DMS153 (cell line): ENCODE data around the gene MRGPRG.

ENCODE experiments used
- DNase-seq: peaks from one replicate; lab custom pipeline; 2025; lab: John Stamatoyannopoulos, UW

The MRGPRG gene

DNA sequence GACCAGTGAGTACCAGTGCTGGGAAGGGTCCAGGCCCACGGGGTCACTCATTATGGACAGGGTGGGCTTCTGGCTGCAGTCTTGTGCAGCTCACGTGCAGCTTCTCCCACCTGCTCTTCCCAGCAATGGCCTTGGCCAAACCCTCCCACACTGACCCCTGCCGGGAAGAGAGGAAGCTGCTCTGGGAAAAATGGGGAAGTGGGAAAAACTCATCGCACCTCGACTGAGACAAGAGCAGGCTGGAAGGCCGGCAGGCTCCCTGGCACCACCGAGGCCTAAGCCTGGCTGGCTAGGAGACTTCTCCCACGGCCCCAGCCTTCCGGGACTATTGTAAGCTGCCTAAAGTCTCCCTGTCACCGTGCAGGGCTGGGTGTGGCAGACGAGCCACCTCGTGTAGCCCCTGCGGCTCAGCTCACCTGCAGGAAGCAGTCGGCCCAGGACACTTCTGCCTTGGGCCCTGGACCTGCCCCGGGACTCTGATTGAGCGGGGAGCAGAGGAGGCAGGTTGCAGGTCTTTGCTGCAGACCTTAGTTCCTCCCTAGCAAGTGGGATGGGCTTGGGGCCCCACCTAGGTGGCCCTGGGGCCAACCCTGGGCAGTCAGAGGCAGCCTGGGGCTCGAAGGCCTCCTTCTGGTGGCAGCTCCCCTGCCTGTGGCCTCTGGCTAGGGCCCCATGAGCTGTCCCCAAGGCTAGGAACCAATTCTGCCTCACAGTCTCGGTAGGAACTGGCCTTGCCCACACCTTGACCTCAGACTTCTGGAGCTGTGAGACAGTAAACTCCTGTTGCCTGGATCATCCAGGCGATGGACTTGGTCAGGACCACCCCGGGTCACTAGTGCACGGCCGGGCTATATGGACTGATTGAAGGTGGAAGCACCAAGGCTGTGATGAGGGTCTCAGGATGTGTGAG lies 23.1 kb downstream of the MRGPRG start:
- no peak for DNase-seq

DNA sequence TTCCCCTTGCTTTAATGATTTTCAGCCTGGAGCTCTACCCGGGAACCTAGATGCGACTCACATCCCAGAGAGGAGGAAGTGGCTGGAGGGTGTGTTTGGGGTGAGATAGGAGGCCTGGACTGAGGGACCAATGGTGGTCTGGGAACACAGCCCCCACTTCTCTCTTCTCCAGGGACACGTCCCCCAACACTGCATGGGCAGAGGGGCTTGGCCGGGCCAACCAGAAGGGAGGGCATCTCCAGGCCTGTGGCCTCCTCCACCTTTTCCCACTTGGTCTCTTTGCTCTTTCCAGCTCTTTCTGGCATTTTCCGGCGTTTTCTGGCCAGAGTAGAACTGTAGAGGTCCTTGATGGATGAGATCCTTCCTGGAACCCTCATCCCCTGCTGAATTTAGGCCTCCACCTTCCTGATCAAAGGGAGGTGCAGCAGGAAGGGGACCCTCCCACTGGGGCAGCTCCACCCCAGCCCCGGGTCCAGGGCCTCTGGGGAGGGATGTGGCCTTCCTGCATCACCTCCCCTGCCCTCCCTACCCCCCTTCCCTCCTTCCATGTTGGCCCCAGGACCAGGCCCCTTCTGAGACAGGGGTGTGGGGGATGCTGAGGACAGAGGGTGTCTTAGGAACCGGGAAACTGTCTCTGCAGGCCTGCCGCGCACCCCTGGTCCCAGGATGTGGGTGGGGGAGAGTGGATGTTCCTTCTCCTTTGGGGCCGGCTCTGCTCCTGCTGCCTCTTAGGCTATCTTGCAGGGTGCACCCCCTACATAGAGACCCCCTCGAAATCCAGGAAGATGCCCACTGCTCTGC lies 24.4 kb downstream of the MRGPRG start:
- no peak for DNase-seq

DNA sequence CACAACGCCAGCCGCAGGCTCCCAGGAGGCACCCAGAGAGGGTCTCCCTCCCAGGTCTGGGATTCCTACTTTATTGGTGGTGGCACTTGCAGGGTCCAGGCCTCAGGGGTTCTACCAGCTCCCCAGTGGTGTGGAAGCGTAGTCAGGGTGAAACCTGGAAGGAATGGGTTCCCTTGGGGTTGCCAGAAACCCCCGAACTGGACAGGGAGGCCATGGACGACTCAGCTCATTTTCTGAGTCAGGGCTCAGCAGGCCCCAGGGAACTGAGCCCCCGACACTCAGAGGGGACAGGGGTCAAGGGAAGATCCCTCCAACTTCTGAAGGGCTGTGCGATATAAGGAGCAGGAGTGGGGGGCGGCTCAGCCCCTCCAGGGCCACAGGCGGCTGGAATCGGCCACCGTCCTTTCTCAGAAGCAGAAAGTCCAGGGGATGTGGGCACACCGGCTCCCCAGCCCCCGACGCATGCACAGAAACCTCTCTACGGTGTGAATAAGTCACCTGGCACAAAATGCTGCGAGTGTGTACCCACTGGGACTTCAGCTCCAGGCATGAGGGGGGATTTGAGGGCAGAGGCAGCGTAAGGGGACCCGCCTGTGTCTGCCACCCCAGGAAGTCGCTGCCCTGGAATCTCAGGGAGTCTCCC lies 25.1 kb downstream of the MRGPRG start:
- DNase-seq = no peak

DNA sequence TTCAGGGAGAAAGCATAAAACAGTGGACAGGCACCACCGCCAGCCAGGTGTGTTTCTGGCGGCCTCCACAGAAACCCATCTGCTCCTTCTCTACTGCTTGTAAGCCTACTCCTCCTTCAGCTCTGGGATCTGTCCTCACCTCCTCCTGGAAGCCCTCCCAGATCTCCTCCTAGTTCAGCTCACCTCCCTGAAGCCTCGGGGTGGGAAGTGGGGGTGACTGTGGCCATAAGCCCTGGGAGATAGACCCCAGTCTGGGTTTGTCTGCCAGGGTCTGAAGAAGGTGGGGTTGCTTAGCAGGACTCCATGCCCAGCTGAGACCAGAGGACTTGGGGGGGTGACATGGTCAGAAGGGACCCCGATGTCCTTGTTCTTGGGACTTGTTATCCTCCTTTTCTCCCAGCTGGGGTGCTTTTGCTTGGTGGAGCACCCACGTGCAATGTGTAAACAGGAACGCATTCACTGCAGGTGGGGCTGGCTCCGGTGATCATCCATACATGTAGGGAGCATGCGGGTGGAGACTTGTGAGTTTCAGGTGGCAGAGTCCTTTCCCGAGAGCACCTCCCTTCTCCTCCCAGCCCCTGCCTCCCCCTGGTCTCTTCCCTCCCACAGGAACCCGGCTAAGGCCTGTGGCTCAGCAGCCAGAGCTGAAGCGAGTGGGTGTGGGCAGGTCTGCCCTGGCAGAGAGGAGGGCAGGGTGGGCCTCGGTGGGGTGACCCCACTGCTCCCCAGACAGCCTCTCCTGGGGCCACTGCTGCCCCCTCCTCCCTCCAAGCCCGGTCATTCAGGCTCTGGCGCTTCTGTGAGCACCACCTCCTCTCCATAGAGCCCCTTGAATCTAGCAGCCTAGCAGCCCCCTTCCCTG lies 25.9 kb downstream of the MRGPRG start:
- DNase-seq = no peak

DNA sequence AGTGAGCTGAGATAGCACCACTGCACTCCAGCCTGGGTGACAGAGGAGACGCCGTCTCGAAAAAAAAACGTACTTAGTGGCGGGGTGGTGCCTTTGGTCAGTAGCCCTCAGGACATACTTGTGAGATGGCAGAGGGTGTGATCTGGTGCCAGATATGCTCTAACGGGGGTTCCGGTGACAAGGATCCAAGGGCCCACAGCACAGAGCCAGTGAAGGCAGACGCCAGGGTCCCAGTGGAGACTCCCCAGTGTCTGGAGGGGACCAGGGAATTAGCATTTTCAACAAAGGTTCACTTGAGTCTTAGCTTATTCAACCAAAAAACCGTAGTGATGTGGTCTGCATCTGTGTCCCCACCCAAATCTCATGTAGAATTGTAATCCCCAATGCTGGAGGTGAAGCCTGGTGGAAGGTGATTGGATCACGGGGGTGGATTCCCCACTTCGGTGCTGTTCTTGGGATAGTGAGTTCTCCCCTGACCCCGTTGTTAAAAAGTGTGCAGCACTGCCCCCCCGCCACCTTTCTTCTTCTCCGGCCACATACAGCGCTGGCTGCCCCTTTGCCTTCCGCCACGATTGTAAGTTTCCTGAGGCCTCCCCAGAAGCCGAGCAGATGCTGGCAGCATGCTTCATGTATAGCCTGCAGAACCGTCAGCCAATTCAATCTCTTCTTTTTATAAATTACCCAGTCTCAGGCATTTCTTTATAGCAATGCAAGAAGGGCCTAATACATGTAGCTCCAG lies 26.9 kb downstream of the MRGPRG start:
- no peak for DNase-seq

DNA sequence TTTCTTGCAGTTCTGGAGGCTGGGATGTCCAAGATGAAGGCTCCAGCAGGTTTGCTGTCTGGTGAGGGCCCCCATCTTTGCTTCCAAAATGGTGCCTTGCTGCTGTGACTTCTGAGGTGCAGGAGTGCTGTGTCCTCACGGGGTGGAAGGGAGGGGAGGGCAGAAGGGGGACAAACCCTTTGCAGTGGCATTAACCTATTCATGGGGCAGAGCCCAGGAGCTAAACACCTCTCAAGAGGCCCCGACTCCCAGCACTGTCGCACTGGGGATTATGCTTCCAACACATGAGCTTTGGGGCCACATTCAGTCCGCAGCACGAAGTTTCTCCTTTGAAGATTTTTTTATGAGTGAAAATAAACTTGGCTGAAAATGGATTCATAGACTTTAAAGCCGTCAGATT lies 28.0 kb downstream of the MRGPRG start:
- DNase-seq = no peak

DNA sequence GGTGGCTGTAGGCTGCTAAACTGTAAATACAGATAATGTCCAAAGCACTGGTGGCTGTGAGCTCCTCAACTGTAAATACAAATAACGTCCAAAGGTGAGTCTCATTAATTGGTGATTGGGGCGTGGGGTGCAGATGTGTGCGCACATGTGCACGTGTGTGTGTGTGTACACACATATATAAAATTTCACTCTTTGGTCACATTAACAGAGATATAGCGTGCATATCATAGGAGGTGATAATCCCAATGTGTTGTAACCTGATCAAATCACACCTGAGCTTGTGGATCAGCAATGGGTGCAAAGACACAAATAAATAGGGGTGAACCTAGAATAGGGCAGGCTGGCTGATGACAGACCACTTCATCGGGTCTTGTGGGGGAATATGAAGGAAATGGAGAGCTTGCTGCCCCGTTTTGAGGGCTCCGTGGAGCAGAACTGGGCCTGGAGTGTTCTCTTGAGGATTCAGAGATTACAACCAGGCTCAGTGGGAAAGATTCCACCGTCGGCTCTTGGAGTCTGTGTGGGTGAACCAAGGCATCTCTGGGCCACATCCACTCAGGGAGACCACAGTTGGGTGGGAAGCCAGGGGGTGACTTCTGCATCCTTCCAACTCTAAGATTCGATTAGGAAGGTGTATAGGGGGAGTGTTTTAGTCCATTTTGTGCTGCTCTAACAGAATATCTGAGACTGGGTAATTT lies 28.6 kb downstream of the MRGPRG start:
- DNase-seq = no peak

DNA sequence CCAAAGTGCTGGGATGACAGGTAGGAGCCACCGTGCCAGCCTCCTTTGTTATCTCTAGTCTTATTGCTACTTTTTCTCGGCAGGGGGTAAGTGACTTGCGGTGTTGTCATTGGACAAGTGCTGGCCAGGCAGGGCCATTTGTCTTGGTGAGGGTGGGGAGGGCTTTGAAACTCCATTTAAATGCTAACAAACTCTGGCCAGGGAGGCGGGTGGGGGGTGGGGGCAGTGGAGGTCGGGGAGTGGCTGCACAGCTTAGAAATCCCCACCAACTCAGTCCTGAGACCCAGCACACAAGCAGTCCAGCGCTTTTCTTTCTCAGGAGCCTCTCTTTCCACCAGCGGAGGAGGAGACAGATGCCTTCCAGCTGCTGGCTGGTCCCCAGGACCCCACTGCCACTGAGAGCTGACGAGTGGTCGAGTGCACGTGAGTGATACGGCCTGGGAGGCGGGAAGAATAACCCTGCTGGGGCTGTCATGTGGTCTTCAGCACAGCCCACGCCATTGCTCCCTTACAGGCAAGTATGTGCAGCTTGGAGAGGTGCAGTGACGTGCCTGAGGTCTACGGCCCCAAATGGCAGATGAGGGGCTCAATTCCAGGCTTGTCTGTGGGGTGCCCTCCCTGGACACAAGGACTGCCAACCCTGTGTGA lies 29.3 kb downstream of the MRGPRG start:
- DNase-seq = no peak

DNA sequence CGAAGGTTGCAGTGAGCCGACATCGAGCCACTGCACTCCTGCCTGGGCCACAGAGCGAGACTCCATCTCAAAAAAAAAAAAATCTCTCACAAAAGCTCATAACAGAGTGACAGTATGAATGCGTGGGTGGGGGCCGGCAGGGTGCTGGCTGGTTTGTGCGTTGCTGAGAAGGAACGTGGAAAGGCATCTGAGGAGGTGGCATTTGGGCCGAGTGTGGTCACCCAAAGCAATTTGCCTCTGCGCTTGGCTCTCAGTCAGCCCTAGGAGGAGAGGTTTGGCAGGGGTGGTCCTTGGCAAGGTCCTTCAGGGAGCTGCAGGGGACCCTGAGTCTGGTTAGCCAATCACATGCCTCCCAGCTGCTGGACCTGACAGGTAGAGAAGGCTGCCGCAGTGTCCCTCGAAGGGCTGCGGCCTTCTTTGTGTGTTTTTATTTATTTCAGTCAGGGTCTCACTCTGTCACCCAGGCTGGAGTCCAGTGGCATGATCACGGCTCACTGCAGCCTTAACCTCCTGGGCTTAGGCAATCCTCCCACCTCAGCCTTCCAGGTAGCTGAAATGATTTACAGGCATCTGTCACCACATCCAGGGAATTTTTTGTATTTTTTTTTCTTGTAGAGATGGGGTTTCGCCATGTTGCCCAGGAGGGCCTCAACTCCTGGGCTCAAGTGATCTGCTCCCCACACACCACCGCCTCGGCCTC lies 30.0 kb downstream of the MRGPRG start:
- DNase-seq = no peak

DNA sequence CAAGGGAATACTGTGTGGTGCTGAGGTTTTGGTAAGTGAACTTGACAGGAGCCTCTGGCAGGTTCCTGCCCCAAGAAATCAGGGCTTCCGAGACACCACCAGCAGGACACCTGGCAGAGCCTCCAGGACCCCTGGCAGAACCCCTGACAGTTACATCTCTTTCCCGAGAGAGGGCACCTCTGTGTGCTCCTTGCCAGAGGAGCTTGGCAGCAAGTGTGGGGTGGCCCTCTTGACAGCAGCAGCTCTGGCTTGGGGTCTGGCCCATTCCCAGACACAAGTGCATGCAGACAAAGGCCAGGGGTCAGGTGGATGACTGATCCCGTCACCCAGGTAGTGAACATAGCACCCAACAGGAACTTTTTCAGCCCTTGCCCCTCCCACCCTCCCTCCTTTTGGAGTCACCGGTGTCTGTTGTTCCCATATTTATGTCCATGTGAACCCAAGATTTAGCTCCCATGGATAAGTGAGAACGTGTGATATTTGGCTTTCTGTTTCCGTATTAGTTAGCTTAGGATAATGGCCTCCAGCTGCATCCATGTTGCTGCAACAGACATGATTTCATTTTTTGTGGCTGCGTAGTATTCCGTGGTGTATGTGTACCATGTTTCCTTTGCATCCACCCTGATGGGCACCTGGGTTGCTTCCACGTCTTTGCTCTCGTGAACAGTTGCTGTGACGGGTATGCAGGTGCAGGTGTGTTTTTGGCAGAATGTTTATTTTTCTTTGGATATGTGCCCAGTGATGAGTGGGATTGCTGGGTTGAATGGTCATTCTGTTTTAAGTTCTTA lies 32.3 kb downstream of the MRGPRG start:
- DNase-seq = no peak

DNA sequence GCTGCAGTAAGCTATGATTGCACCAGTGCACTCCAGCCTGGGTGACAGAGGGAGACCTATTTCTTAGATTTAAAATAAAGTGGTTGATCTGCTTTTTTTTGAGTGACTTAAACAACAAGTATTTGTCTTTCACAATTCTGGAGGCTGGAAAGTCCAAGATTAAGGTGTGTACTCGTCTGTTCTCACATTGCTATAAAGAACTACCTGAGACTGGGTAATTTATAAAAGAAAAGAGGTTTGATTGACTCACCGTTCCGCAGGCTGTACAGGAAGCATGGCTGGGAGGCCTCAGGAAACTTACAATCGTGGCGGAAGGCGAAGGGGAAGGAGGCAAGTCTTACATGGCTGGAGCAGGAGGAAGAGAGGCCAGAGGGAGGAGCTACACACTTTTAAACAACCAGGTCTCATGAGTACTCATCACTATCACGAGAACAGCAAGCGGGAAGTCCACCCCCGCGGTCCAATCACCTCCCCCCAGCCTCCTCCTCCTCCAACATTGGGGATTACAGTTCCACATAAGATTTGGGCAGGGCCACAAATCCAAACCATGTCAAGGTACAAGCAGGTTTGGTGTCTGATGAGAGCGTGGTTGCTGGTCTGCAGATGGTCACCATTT lies 33.8 kb downstream of the MRGPRG start:
- no peak for DNase-seq

DNA sequence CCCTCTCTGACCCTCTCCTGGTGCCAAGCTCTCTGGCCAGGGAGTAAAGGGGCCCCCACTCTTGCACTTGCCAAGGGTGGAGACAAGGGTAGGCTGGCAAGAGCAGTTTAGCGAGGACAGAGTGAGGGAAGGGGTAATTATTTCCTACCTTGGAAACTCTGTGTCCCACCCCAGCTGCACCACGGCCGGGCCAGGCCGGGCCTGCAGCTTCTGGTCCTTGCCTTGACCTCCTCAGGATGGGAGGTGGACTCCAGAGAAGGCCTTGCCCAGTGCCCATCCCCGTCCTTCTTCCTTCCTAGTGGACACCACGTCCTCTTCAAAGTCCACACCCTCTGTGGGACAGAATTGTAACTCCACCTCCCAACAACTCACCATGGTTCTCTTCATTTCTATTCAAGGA lies 35.1 kb downstream of the MRGPRG start:
- DNase-seq = no peak

DNA sequence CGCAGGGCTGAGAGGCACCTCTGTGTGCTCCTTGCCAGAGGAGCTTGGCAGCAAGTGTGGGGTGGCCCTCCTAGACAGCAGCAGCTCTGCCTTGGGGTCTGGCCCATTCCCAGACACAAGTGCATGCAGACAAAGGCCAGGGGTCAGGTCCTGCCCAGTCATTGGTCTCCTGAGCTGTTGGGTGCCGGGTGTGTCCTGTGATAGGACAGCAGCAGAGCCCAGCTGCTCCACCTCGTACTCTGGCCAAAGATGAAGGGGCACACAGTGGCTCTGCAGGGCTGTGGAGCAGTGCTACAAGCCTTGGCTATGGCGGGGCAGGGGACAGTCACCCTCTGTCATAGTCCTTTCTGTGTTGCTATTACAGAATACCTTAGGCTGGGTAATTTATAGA lies 36.2 kb downstream of the MRGPRG start:
- DNase-seq = no peak

DNA sequence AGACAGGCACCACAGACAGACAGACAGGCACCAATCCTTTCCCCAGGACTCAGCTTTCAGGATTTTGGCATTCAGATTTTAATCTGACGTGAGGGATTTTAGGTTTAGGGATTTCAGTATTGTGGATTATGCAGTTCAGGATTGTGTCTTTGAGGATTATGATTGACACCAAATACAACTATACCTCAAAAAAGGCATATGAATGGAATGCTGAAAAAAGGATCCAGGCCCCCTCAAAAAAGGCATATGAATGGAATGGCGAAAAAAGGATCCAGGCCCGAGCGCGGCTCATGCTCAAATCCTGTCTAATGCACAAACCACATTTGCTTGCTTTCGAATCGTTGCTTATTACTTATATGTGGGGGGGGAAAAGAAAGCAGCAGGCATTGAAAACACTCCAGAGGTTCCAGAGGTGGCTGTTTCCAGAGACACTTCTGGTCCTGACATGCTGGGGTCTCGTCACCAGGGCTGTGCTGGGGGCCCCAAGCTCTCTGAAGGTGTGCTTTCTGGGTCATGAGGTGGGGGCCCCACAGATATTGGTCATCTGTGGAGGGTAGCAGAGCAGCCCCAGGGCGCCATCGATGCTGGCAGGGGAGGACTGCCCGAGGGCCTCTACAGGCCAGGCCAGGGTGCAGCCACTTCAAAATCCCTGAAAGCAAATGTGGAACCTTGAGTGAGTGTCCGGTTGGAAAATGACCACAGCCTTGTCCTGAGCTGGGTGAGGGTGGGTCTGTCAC lies 36.7 kb downstream of the MRGPRG start:
- no peak for DNase-seq

DNA sequence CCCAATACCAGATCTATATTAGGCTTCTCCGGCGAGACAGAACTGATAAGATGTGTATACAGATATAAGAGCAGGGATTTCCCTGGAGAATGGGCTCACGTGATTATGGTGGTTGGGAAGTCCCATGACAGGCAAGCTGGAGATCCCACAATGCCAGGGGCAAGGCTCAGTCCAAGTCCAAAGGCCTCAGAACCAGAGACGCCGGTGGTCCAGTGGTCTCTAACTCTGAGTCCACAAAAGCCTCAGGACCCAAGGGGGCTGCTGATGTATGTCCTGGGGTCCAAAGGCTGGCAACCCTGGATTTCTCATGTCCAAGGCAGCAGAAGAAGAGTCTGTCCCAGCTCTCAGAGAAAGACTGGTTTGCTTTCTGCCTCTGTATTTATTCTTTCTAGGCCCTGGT lies 37.7 kb downstream of the MRGPRG start:
- no peak for DNase-seq

DNA sequence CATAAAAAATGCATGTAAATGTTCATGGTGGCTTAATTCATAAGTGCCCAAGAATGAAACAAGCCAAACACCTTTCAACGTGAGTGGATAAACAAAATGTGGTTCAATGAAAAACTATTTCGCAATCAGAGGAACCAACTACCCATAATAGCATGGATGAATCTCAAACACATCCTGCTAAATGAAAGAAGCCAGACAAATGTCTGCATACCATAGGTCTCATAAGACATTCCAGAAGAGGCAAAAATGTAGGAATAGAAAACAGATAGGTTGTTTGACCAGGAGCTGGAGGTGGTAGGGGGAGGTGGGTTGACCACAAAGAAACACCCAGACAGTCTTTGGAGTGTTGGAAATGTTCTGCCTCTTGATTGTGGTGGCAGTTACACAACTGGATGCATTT lies 40.3 kb downstream of the MRGPRG start:
- no peak for DNase-seq

DNA sequence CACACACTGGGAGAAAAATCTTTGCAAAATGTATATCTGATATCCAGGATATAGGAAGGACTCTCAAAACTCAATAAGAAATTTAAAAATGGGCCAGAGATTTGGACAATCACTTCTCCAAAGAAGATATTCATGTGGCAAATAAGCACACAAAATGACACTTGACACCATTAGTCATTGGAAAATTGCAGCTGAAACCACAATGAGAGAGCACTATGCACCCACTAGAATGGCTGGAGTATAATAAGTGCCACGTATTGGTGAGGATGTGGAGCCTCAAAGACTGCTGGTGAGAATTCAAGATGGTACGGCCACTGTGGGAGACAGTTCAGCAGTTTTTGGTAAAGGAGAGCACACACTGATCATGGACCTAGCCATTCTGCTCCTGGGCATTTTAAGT lies 40.7 kb downstream of the MRGPRG start:
- no peak for DNase-seq
